PC-9 (cell line): ENCODE measurements around the gene FGF3. TPM values are rescaled to one million over a fixed set of nuclear protein-coding genes. Genes with fewer than 3 reads are reported as not detected.

Experiments used
- BruUV-seq: library from RNA; stranded (reverse); fragments of 400-500 nt; replicated peaks from 2 replicates; lab custom pipeline; 2021; lab: Mats Ljungman, UMichigan
- CTCF ChIA-PET: fragments of 300-600 bp; sonication (Branson Sonifier 250); formaldehyde crosslinking; loops from one replicate; lab custom pipeline; 2022; ENCODE audit warnings: antibody characterized with exemption; lab: Charles Lee
- POLR2A ChIA-PET: fragments of 300-600 bp; sonication (Branson Sonifier 250); formaldehyde crosslinking; loops from one replicate; lab custom pipeline; 2022; ENCODE audit warnings: antibody characterized with exemption; ENCODE audit not compliant: unreplicated experiment; lab: Charles Lee
- DNase-seq, 2 experiments: peaks; one replicate each; pipeline versions ENCODE4 v3.0.0 to v3.0.0-alpha.2; 2015 to 2022; ENCODE audit warnings: mixed read lengths in 1 of 2
- H2AFZ ChIP-seq: fragments of 200-600 bp; sonication (generic); 2 replicates; pipeline ENCODE4 v1.8.1; 2017; ENCODE audit warnings: antibody characterized with exemption
- H3F3A ChIP-seq: fragments of 200-600 bp; sonication (generic); 2 replicates; pipeline ENCODE4 v1.8.1; 2017; ENCODE audit warnings: antibody characterized with exemption, mild to moderate bottlenecking, low read depth; ENCODE audit not compliant: insufficient read depth
- H3K27ac ChIP-seq: fragments of 200-600 bp; sonication (generic); 2 replicates; pipeline ENCODE4 v1.6.1; 2016; ENCODE audit warnings: mixed run types
- H3K27me3 ChIP-seq: fragments of 200-600 bp; sonication (generic); 2 replicates; pipeline ENCODE4 v1.6.1; 2016; ENCODE audit warnings: low read depth, mixed run types; ENCODE audit not compliant: insufficient read depth
- H3K36me3 ChIP-seq: fragments of 200-600 bp; sonication (generic); 2 replicates; pipeline ENCODE4 v1.6.1; 2016; ENCODE audit warnings: low read depth, mixed run types
- H3K4me1 ChIP-seq: fragments of 200-600 bp; sonication (generic); replicated peaks from 2 replicates; pipeline ENCODE4 v1.6.1; 2016; ENCODE audit warnings: mixed run types; ENCODE audit not compliant: insufficient read depth
- H3K4me2 ChIP-seq: fragments of 200-600 bp; sonication (generic); 2 replicates; pipeline ENCODE4 v1.6.1; 2017; ENCODE audit warnings: mixed run types
- H3K4me3 ChIP-seq: fragments of 200-600 bp; sonication (generic); 2 replicates; pipeline ENCODE4 v1.6.1; 2016; ENCODE audit warnings: mixed run types
- H3K79me2 ChIP-seq: fragments of 200-600 bp; sonication (generic); 2 replicates; pipeline ENCODE4 v1.6.1; 2017; ENCODE audit warnings: low read depth, mixed run types
- H3K9me2 ChIP-seq: fragments of 200-600 bp; sonication (generic); 2 replicates; pipeline ENCODE4 v1.8.1; 2017; ENCODE audit warnings: mild to moderate bottlenecking; ENCODE audit not compliant: insufficient read depth
- H3K9me3 ChIP-seq: fragments of 200-600 bp; sonication (generic); 2 replicates; pipeline ENCODE4 v1.8.1; 2016; ENCODE audit warnings: low read depth; ENCODE audit not compliant: insufficient read depth
- H4K20me1 ChIP-seq: fragments of 200-600 bp; sonication (generic); 2 replicates; pipeline ENCODE4 v1.8.1; 2017; ENCODE audit not compliant: insufficient read depth
- EZH2 ChIP-seq: fragments of 200-600 bp; sonication (generic); IDR thresholded peaks from 2 replicates; pipeline ENCODE4 v1.8.0; 2017; ENCODE audit warnings: antibody characterized with exemption, low read depth
- intact Hi-C: fragments of 100-400 bp; cut with micrococcal nuclease; formaldehyde crosslinking; loops from one replicate; pipeline ENCODE4 v1.10.0; 2022; ENCODE audit not compliant: unreplicated experiment
- total RNA-seq: library from RNA; stranded (reverse); gene quantifications from 2 replicates; pipeline ENCODE4 v1.2.3, GENCODE V29; 2021
- TF ChIP-seq, protein P1 (sequence below): fragments of 200-600 bp; sonication (generic); conservative IDR thresholded peaks from 2 replicates; pipeline ENCODE4 v1.6.1; 2017; ENCODE audit warnings: mixed run types, antibody characterized with exemption, mild to moderate bottlenecking, moderate library complexity

FGF3 gene
- total RNA-seq, 1 experiment from 2014 or later: not detected

DNA sequence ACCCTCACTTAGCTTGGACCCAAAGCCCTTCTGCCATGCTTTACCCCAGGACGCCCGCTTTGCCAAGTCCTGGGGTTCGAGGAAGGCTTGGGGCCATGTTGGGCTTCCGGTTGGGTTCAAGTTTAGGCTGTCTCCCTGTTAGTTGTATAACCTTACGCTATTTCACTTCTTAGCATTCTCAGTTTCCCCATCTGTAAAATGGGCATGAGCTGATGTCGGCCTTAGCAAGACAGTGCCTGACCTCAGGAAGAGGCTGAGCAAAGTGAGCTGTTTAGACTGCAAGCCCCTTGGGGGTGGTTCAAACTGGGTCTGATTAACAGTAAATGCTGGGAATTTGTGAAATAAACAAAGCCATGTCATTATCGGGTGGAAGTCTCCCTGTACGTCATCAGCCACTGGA is 40.8 kb downstream of the FGF3 start:
- Histone ChIP-seq H3K27ac (no peak overlapping the region), H3K4me2 (no peak overlapping the region), H3K27me3 (0 out of 2 replicates have a peak, but pooled peaks cover 4% of the 10 kb centered on the region), H3K4me3 (no peak overlapping the region), H3K79me2 (no peaks in the 10 kb centered on the region), H3K36me3 (no peaks in the 10 kb centered on the region), H3K4me1 (no peaks in the 10 kb centered on the region), H2AFZ (no peak overlapping the region), H4K20me1 (no peaks in the 10 kb centered on the region), H3K9me2 (no peaks in the 10 kb centered on the region), H3K9me3 (no peaks in the 10 kb centered on the region), H3F3A (no peaks in the 10 kb centered on the region)
- TF ChIP-seq, protein P1, sequence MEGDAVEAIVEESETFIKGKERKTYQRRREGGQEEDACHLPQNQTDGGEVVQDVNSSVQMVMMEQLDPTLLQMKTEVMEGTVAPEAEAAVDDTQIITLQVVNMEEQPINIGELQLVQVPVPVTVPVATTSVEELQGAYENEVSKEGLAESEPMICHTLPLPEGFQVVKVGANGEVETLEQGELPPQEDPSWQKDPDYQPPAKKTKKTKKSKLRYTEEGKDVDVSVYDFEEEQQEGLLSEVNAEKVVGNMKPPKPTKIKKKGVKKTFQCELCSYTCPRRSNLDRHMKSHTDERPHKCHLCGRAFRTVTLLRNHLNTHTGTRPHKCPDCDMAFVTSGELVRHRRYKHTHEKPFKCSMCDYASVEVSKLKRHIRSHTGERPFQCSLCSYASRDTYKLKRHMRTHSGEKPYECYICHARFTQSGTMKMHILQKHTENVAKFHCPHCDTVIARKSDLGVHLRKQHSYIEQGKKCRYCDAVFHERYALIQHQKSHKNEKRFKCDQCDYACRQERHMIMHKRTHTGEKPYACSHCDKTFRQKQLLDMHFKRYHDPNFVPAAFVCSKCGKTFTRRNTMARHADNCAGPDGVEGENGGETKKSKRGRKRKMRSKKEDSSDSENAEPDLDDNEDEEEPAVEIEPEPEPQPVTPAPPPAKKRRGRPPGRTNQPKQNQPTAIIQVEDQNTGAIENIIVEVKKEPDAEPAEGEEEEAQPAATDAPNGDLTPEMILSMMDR: no peak
- TF ChIP-seq EZH2: no peak
- BruUV-seq: no TSS peak
- intact Hi-C loops: no loop called here
- POLR2A ChIA-PET: interaction anchor here (0.6 kb wide), 1 partner anchor 171 kb away, joined by 9 read pairs; no protein-coding TSS in a partner anchor
- CTCF ChIA-PET: no interaction called here
- no peak for DNase-seq

DNA sequence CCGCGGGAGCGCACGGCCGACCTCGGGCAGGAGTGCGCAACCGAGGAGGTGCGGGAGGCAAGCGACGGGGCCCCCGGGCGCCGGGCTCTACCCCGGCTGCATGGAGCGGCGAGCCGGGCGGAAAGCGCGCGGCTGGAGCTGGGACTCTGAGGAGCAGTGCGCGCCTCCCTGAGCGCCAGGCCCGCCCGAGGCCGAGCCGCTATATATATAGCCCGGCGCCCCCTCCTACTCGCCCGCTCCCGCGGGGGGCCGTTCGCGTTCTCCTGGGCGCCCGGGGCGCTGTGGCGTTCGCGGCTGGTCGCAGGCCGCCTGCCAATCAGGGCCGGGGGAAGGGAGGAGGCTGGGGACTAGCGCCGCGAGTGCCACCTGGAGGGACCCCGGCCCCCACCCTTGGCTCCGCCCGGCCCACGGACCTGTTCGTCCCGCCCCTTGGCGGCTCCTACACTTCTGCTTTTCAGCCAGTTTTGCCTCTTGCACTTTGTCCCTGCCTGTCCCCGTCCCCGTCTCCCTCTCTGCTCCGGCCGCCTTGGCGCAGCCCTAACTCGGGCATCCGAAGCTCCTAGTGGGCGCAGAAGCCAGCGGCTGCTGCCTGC is 44.0 kb downstream of the FGF3 start, which contains the start of gene FGF4:
Gene FGF4, minus strand, starts transcription at position 179 of the 593 bp plus-strand sequence. CDS start 257 bp downstream, outside the sequence.
- no peaks in the 10 kb centered on the region for H3K79me2 ChIP-seq
- H3K4me2 ChIP-seq: no peak within 1 kb of the TSS
- H3K9me3 ChIP-seq: no peaks in the 10 kb centered on the region
- no peaks in the 10 kb centered on the region for H3K36me3 ChIP-seq
- intact Hi-C loops: no loop called here
- no TSS peak for BruUV-seq
- DNase-seq: no peak
- no peak within 1 kb of the TSS for H3K27ac ChIP-seq
- no peaks in the 10 kb centered on the region for H4K20me1 ChIP-seq
- no peaks in the 10 kb centered on the region for H3F3A ChIP-seq
- POLR2A ChIA-PET: no interaction called here
- 0 out of 2 replicates have a peak, but pooled peaks cover 4% of the 10 kb centered on the region for H3K27me3 ChIP-seq
- TF ChIP-seq, protein P1: no peak
- no peak for TF ChIP-seq EZH2
- CTCF ChIA-PET: interaction anchor here (0.7 kb wide), 1 partner anchor 188 kb away, joined by 3 read pairs; no protein-coding TSS in a partner anchor
- H3K4me3 ChIP-seq: no peak within 1 kb of the TSS
- no peak within 1 kb of the TSS for H2AFZ ChIP-seq
- H3K9me2 ChIP-seq: no peaks in the 10 kb centered on the region
- no peaks in the 10 kb centered on the region for H3K4me1 ChIP-seq

DNA sequence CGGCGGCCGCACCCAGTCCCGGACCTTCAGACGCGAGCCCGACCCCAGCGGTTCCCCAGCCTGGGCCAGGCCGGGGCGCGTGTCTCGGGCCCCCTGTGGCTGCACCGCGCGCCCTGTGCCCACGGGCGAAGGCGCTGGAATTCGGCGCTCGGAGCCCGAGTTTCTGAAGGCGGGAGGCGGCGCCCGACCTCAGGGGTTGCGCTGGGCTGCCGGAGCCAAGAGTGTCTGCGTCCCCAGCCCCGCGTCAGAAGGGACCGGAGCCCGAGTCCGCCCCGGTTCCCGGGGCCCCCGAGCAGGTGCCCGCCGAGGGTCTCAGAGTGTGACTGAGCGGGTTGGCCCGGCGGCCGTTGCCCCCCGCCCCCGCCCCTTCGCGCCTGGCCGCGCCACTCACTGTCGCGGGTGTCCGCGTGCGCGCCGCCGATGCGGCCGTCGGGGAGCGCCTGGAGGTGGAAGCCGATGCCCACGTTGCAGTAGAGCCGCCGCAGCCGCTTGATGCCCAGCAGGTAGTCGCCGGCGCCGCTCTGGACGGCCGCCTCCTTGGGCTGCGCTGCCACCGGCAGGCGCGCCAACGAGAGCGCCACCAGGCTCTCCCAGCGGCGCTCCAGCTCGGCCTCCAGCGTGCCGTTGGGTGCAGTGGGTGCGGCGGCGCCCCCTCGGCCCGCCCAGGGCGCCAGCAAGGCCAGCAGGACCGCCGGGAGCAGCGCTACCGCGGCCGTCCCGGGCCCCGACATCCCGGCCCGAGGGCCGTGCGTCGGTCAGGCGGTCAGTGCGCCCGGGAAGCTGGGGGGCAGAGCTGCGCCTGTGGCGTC is 44.7 kb downstream of the FGF3 start:
- Histone ChIP-seq H3K79me2 (no peaks in the 10 kb centered on the region), H3K4me2 (no peak overlapping the region), H3K27ac (no peak overlapping the region), H3K4me1 (no peaks in the 10 kb centered on the region), H4K20me1 (no peaks in the 10 kb centered on the region), H3K9me2 (no peaks in the 10 kb centered on the region), H2AFZ (no peak overlapping the region), H3F3A (no peaks in the 10 kb centered on the region), H3K27me3 (0 out of 2 replicates have a peak, but pooled peaks cover 4% of the 10 kb centered on the region), H3K9me3 (no peaks in the 10 kb centered on the region), H3K36me3 (no peaks in the 10 kb centered on the region), H3K4me3 (no peak overlapping the region)
- intact Hi-C loops: no loop called here
- no peak for DNase-seq
- no TSS peak for BruUV-seq
- CTCF ChIA-PET: no interaction called here
- POLR2A ChIA-PET: no interaction called here
- TF ChIP-seq, protein P1: no peak
- TF ChIP-seq EZH2: no peak
